Measurements from ENCODE around the gene CAPN10. TPM values are rescaled to one million over a fixed set of nuclear protein-coding genes. Genes with fewer than 3 reads are reported as not detected.

CAPN10 gene
- total RNA-seq, 1 donor from 2014 or later = 67.1 TPM

GRCh38 chr2:240618776-240619175, 32.2 kb downstream of the CAPN10 start:
- H3K4me3 Mint-ChIP-seq (ENCODE audit: unreplicated experiment) = no peak overlapping the region
- no peak overlapping the region for H3K27ac Mint-ChIP-seq (ENCODE audit: unreplicated experiment)
- peaks cover 3% of the 10 kb centered on the region for H3K27me3 Mint-ChIP-seq (ENCODE audit: unreplicated experiment)
- DNase-seq = no peak
- TF ChIP-seq, protein P1, sequence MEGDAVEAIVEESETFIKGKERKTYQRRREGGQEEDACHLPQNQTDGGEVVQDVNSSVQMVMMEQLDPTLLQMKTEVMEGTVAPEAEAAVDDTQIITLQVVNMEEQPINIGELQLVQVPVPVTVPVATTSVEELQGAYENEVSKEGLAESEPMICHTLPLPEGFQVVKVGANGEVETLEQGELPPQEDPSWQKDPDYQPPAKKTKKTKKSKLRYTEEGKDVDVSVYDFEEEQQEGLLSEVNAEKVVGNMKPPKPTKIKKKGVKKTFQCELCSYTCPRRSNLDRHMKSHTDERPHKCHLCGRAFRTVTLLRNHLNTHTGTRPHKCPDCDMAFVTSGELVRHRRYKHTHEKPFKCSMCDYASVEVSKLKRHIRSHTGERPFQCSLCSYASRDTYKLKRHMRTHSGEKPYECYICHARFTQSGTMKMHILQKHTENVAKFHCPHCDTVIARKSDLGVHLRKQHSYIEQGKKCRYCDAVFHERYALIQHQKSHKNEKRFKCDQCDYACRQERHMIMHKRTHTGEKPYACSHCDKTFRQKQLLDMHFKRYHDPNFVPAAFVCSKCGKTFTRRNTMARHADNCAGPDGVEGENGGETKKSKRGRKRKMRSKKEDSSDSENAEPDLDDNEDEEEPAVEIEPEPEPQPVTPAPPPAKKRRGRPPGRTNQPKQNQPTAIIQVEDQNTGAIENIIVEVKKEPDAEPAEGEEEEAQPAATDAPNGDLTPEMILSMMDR (IDR thresholded peaks at IDR 0.05; ENCODE audit: partially characterized antibody, unreplicated experiment) = no peak
- H3K36me3 Mint-ChIP-seq (ENCODE audit: unreplicated experiment) = peaks cover 27% of the 10 kb centered on the region
- H3K4me1 Mint-ChIP-seq (ENCODE audit: low read depth, unreplicated experiment) = no peaks in the 10 kb centered on the region
- peaks cover 14% of the 10 kb centered on the region for H3K9me3 Mint-ChIP-seq (ENCODE audit: unreplicated experiment)

DNA sequence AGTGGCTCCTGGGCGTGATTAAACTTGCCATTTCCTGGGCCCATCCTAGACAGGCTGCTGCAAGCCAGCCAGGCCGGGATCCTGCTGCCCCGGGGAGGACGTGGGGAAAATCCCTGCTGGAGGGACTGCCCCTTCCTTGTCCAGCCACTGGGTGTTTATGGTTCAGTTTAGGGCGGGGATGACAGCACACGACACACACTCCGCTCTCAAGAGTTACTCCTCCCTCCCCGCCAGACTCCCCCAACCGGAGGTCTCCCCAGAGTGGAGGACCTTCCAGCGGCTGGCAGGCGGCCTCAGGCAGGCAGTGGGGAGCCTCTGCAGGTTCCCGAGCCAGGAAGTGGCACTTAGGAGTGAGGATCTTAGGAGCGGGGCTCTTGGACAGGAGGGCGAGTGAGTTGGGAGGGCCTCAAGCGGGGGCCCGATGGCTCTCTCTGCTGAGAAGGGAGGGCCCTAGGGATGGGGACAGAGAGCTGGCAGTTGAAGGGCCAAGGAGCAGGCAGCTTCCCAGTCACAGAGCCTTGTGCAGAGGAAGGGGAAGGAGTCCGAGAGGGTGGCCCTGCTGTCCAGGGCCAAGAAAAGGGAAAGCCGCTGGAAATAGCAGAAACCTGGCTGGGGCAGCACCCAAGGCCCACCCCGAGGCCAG, 33.1 kb downstream of the CAPN10 start:
- H3K9me3 Mint-ChIP-seq (ENCODE audit: unreplicated experiment) = peaks cover 14% of the 10 kb centered on the region
- H3K27ac Mint-ChIP-seq (ENCODE audit: unreplicated experiment) = no peak overlapping the region
- no peak overlapping the region for H3K4me3 Mint-ChIP-seq (ENCODE audit: unreplicated experiment)
- DNase-seq = no peak
- peaks cover 27% of the 10 kb centered on the region for H3K36me3 Mint-ChIP-seq (ENCODE audit: unreplicated experiment)
- no peaks in the 10 kb centered on the region for H3K4me1 Mint-ChIP-seq (ENCODE audit: low read depth, unreplicated experiment)
- TF ChIP-seq, protein P1 (IDR thresholded peaks at IDR 0.05; ENCODE audit: partially characterized antibody, unreplicated experiment) = no peak
- peaks cover 3% of the 10 kb centered on the region for H3K27me3 Mint-ChIP-seq (ENCODE audit: unreplicated experiment)

DNA sequence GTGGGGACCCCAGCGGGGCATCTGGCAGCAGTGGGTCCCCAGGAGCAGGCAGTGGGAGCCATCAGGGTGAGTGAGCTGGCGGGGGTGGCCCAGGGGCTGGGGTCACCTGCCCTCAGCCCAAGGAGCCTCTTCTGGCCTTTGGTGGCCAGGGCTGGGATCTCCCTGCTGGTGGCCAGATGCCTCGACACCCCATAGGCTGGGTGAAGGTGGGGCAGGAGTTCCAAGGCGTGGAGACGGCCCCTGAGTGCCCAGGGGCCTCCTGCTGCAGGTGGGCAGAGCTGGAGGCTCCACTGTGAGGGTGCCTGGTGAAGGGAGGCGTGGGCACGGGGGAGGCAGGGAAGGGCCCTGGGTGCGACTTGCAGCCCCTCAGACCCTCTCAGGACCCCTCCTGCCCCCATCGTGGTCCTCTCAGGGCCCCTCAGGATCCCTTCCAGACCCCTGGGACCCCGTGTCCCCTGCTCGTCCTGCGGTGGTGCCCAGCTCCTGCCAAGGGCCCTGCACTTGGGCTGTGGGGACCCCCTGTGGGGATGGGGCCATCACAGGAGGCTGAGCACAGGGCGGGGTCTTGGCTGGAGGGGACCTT, 33.7 kb downstream of the CAPN10 start:
- peaks cover 14% of the 10 kb centered on the region for H3K9me3 Mint-ChIP-seq (ENCODE audit: unreplicated experiment)
- no peak for DNase-seq
- TF ChIP-seq, protein P1 (IDR thresholded peaks at IDR 0.05; ENCODE audit: partially characterized antibody, unreplicated experiment) = no peak
- H3K36me3 Mint-ChIP-seq (ENCODE audit: unreplicated experiment) = peaks cover 27% of the 10 kb centered on the region
- H3K4me3 Mint-ChIP-seq (ENCODE audit: unreplicated experiment) = no peak overlapping the region
- H3K27ac Mint-ChIP-seq (ENCODE audit: unreplicated experiment) = no peak overlapping the region
- no peaks in the 10 kb centered on the region for H3K4me1 Mint-ChIP-seq (ENCODE audit: low read depth, unreplicated experiment)
- H3K27me3 Mint-ChIP-seq (ENCODE audit: unreplicated experiment) = peaks cover 3% of the 10 kb centered on the region

DNA sequence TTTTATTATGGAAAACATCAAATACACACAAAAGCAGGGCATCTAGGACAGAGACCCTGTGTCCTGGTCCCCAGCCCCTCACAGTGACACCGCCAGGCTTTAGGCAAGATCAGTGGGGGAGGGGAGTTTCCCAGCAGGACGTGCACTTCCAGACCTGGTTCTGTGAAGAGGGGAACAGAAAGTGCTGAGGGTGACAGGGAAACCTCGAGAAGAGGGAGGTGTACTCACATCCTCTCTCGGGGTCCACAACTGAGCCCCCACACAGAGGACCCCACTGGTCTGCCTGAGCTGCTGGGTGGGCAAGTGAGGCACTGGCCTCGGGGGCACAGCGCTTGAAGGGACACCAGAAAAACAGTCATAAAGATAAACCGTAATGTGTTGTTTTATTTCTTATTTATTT, 34.3 kb downstream of the CAPN10 start:
- TF ChIP-seq, protein P1 (IDR thresholded peaks at IDR 0.05; ENCODE audit: partially characterized antibody, unreplicated experiment) = no peak
- Mint-ChIP-seq H3K4me3 (ENCODE audit: unreplicated experiment) (no peak overlapping the region), H3K27ac (ENCODE audit: unreplicated experiment) (no peak overlapping the region), H3K27me3 (ENCODE audit: unreplicated experiment) (peaks cover 2% of the 10 kb centered on the region), H3K9me3 (ENCODE audit: unreplicated experiment) (peaks cover 14% of the 10 kb centered on the region), H3K36me3 (ENCODE audit: unreplicated experiment) (peaks cover 21% of the 10 kb centered on the region), H3K4me1 (ENCODE audit: low read depth, unreplicated experiment) (no peaks in the 10 kb centered on the region)
- no peak for DNase-seq

- DNase-seq = no peak
- Mint-ChIP-seq H3K4me1 (ENCODE audit: low read depth, unreplicated experiment) (no peaks in the 10 kb centered on the region), H3K27me3 (ENCODE audit: unreplicated experiment) (peaks cover 2% of the 10 kb centered on the region), H3K36me3 (ENCODE audit: unreplicated experiment) (peaks cover 11% of the 10 kb centered on the region), H3K4me3 (ENCODE audit: unreplicated experiment) (no peak overlapping the region), H3K9me3 (ENCODE audit: unreplicated experiment) (peaks cover 12% of the 10 kb centered on the region), H3K27ac (ENCODE audit: unreplicated experiment) (no peak overlapping the region)
- TF ChIP-seq, protein P1 (IDR thresholded peaks at IDR 0.05; ENCODE audit: partially characterized antibody, unreplicated experiment) = no peak
Measured at GRCh38 chr2:240622060-240622411, 35.5 kb downstream of the CAPN10 start.

All from glutamatergic neuron (in vitro differentiated cells).